Activated CD8-positive, alpha-beta T cell treated with anti-CD3 and anti-CD28 coated beads for 36 hours (primary cell): ENCODE results near the gene AKAP13. TPM values are rescaled to one million over a fixed set of nuclear protein-coding genes. Genes with fewer than 3 reads are reported as not detected.
A peak's percentile ranks its signal among the peaks of the same experiment; 100 is the strongest.

Experiments
- ATAC-seq: fragments of 200-7000 bp; cut with Tn5 transposase; one replicate; pipeline ENCODE4 v1.10.0; 2021; ENCODE audit warnings: mild to moderate bottlenecking, moderate library complexity
- CTCF ChIA-PET: fragments of 350-600 bp; sonication (Branson Sonifier 250); formaldehyde crosslinking; loops from one replicate; lab custom pipeline; 2021; ENCODE audit warnings: antibody characterized with exemption; lab: Charles Lee
- POLR2A ChIA-PET: fragments of 350-600 bp; sonication (Branson Sonifier 250); formaldehyde crosslinking; loops from one replicate; lab custom pipeline; 2021; ENCODE audit warnings: antibody characterized with exemption; lab: Charles Lee
- DNase-seq: peaks from one replicate; pipeline ENCODE4 v3.0.0-alpha.2; 2020
- H3K27ac Mint-ChIP-seq: one replicate; pipeline ENCODE4 v1.8.0; 2021; ENCODE audit warnings: mild to moderate bottlenecking, mixed read lengths
- H3K27me3 Mint-ChIP-seq: one replicate; pipeline ENCODE4 v1.8.0; 2021; ENCODE audit warnings: mixed read lengths
- H3K36me3 Mint-ChIP-seq: one replicate; pipeline ENCODE4 v1.8.0; 2021; ENCODE audit warnings: low read depth, mixed read lengths
- H3K4me1 Mint-ChIP-seq: one replicate; pipeline ENCODE4 v1.8.0; 2021; ENCODE audit warnings: low read depth, mixed read lengths
- H3K4me3 Mint-ChIP-seq: one replicate; pipeline ENCODE4 v1.8.0; 2021; ENCODE audit warnings: mild to moderate bottlenecking, moderate library complexity, mixed read lengths
- H3K9me3 Mint-ChIP-seq: one replicate; pipeline ENCODE4 v1.8.0; 2021; ENCODE audit warnings: mixed read lengths
- intact Hi-C: fragments of 100-400 bp; cut with micrococcal nuclease; formaldehyde crosslinking; loops from one replicate; pipeline ENCODE4 v1.10.0; 2022
- total RNA-seq, 2 experiments: library from RNA; stranded (reverse); gene quantifications; one replicate each; pipeline ENCODE4 v1.2.3, GENCODE V29; 2021
- TF ChIP-seq, protein P1 (sequence below): fragments of 200-600 bp; IDR thresholded peaks from one replicate; pipeline ENCODE4 v1.8.0; 2022; ENCODE audit warnings: antibody characterized with exemption, mild to moderate bottlenecking

Gene AKAP13
- total RNA-seq, 2 experiments from 2014 or later, result 79.1 to 79.5 TPM

DNA sequence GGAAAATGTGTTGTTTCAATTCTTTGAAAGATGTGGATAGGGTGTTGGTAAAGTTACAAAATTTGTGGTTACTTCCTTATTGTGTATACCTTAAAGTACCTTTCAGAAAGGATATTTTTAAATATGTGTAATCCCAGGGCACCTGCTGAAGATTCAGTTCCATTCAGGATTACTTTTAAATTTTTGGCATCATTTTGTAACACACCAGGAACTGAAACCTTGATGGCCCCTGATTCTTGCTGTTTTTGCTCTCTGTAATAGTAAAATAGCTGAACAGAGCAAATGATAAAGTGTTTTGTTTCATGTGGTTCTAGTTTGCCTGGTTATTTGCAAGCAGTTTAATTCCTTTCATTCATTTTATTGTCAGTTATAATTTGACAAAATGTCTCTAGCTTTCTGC is 253.5 kb downstream of the AKAP13 start:
- TF ChIP-seq, protein P1, sequence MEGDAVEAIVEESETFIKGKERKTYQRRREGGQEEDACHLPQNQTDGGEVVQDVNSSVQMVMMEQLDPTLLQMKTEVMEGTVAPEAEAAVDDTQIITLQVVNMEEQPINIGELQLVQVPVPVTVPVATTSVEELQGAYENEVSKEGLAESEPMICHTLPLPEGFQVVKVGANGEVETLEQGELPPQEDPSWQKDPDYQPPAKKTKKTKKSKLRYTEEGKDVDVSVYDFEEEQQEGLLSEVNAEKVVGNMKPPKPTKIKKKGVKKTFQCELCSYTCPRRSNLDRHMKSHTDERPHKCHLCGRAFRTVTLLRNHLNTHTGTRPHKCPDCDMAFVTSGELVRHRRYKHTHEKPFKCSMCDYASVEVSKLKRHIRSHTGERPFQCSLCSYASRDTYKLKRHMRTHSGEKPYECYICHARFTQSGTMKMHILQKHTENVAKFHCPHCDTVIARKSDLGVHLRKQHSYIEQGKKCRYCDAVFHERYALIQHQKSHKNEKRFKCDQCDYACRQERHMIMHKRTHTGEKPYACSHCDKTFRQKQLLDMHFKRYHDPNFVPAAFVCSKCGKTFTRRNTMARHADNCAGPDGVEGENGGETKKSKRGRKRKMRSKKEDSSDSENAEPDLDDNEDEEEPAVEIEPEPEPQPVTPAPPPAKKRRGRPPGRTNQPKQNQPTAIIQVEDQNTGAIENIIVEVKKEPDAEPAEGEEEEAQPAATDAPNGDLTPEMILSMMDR, result no peak
- DNase-seq (no peak), ATAC-seq (no peak)
- H3K36me3 Mint-ChIP-seq, result peaks cover 4% of the 10 kb centered on the region
- intact Hi-C loops, result no loop called here
- H3K9me3 Mint-ChIP-seq, result no peaks in the 10 kb centered on the region
- H3K27ac Mint-ChIP-seq, result peak overlapping the region; percentile 49
- CTCF ChIA-PET, result interaction anchor here (1.1 to 1.9 kb wide), 2 partner anchors 13 to 26 kb away, joined by 3 to 4 read pairs; no protein-coding TSS in a partner anchor
- no peak overlapping the region for H3K4me3 Mint-ChIP-seq
- POLR2A ChIA-PET, result interaction anchor here (0.5 to 0.8 kb wide), 2 partner anchors 9 to 52 kb away, joined by 3 read pairs; no protein-coding TSS in a partner anchor
- H3K4me1 Mint-ChIP-seq, result peaks cover 26% of the 10 kb centered on the region
- no peaks in the 10 kb centered on the region for H3K27me3 Mint-ChIP-seq

DNA sequence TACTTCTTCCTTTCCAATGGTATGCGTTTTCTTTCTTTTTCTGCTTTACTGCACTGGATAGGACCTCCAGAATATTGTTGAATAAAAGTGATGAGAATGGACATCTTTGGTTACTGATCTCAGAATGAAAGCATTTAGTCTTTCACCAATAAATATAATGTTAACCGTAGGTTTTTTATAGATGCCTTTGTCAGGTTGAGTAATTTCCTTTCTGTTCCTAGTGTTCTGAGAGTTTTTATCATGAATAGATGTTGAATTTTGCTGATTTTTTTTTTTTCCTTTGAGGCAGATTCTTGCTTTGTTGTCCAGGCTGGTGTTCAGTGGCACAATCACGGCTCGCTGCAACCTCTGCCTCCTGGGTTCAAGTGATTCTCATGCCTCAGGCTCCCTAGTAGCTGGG is 255.9 kb downstream of the AKAP13 start:
- no peak overlapping the region for H3K27ac Mint-ChIP-seq
- CTCF ChIA-PET, result interaction anchor here (1.1 kb wide), 1 partner anchor 9 kb away, joined by 3 read pairs; no protein-coding TSS in a partner anchor
- peaks cover 10% of the 10 kb centered on the region for H3K36me3 Mint-ChIP-seq
- peaks cover 34% of the 10 kb centered on the region for H3K4me1 Mint-ChIP-seq
- no peak overlapping the region for H3K4me3 Mint-ChIP-seq
- intact Hi-C loops, result no loop called here
- TF ChIP-seq, protein P1, result no peak
- no peak for ATAC-seq
- H3K27me3 Mint-ChIP-seq, result no peaks in the 10 kb centered on the region
- POLR2A ChIA-PET, result no interaction called here
- H3K9me3 Mint-ChIP-seq, result no peaks in the 10 kb centered on the region
- no peak for DNase-seq

DNA sequence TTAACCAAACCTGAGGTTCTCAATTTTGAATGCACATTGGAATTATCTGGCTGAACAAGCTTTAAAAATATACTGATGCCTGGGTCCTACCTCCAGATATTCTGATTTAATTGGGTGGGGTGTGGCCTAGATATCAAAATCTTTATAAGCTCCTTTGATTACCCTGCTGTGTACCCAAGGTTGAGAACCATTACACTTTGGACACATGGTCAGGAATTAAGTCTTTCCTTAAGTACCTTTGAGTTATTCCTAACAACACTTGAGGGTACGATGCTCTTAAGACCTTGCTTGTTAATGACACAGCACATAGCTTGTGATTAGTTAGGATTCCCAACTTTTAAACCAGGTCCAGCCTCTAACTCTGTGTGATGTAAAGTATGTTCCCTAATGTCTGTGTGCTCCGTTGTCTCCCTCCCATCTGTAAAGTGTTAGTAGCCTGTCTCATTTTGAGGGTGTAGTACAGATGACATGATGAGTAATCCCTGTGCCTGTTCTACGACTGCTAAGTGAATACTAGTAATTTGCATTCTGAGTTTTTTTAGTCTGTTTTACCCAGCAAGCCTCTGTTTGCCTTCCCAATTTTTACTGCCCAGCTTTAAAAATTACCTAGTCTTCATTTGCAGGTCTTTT is 259.5 kb downstream of the AKAP13 start:
- POLR2A ChIA-PET, result interaction anchor here (1.6 kb wide), 1 partner anchor 16 kb away, joined by 4 read pairs; no protein-coding TSS in a partner anchor

DNA sequence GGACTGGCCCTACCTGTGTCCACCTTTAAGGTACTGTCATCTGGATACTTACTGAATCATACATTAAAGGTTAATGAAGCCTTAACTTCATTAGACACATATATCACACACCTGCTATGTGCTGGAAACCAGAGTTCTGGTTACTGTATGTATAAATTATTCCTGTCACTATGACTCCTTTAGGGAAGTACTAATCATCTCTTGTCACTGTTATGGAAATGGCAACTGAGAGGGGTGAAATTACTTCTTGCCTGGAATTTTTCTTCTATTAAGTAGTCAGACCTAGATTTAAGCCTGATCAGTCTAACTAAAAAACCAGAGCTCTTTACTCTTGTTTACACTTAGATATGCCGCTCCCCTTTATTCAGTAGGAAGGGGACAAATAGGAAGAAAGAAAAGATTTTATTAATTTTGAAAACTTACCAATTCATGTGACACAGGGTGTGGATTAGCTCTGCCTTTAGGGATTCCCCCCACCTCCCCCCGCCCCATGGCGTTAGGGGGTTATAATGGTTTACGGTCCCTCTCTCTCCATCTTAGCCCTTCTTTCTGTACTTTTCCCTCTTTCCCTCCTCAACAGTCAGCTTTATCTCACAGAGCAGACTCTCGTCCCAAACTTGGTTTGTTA is 261.8 kb downstream of the AKAP13 start:
- DNase-seq, result no peak
- Mint-ChIP-seq H3K27me3 (no peaks in the 10 kb centered on the region), H3K4me3 (no peak overlapping the region), H3K27ac (peak overlapping the region; percentile 5), H3K4me1 (peaks cover 44% of the 10 kb centered on the region), H3K9me3 (no peaks in the 10 kb centered on the region), H3K36me3 (peaks cover 32% of the 10 kb centered on the region)
- no peak for ATAC-seq
- ChIA-PET POLR2A (interaction anchor here (1.1 to 1.3 kb wide), 3 partner anchors 8 to 25 kb away, joined by 3 to 4 read pairs (median 3); no protein-coding TSS in a partner anchor), CTCF (interaction anchor here (1.0 kb wide), 1 partner anchor 9 kb away, joined by 3 read pairs; no protein-coding TSS in a partner anchor)
- intact Hi-C loops, result no loop called here
- TF ChIP-seq, protein P1, result no peak

More for the DNA sequence above, 259.5 kb downstream of the AKAP13 start:
- Mint-ChIP-seq H3K4me3 (no peak overlapping the region), H3K9me3 (no peaks in the 10 kb centered on the region), H3K27ac (peak overlapping the region; percentile 78), H3K27me3 (no peaks in the 10 kb centered on the region), H3K36me3 (peaks cover 17% of the 10 kb centered on the region), H3K4me1 (peaks cover 32% of the 10 kb centered on the region)
- intact Hi-C loops, result no loop called here
- CTCF ChIA-PET, result interaction anchor here (1.1 kb wide), 1 partner anchor 10 kb away, joined by 3 read pairs; no protein-coding TSS in a partner anchor
- DNase-seq (no peak), ATAC-seq (peak; percentile 91)
- TF ChIP-seq, protein P1, result no peak
